K562 (cell line): ENCODE measurements around the gene BBC3. TPM values are rescaled to one million over a fixed set of nuclear protein-coding genes. Genes with fewer than 3 reads are reported as not detected.

Experiments used
- CCAR2 ChIP-seq: fragments of 200-400 bp; formaldehyde crosslinking; IDR thresholded peaks from 2 replicates; pipeline ENCODE4 v1.6.1; 2017; ENCODE audit warnings: mild to moderate bottlenecking, low read depth, low read length
- HIVEP1 ChIP-seq: fragments of 250-450 bp; sonication (Bioruptor Pico); IDR thresholded peaks from 2 replicates; pipeline ENCODE4 v1.4.0; 2020; ENCODE audit warnings: mild to moderate bottlenecking
- HLTF ChIP-seq: fragments of 450-650 bp; IDR thresholded peaks from 2 replicates; pipeline ENCODE4 v1.6.1; 2016
- LCOR ChIP-seq: sonication (generic); formaldehyde crosslinking; IDR thresholded peaks from 2 replicates; pipeline ENCODE4 v1.8.0; 2022; ENCODE audit warnings: mild to moderate bottlenecking, missing genetic modification reagents
- NCOA6 ChIP-seq: fragments of 450-650 bp; IDR thresholded peaks from 2 replicates; pipeline ENCODE4 v1.6.1; 2017; ENCODE audit warnings: mild to moderate bottlenecking
- NFIX ChIP-seq: fragments of 250-450 bp; sonication (Bioruptor Pico); IDR thresholded peaks from 2 replicates; pipeline ENCODE4 v1.4.0; 2020; ENCODE audit warnings: low read depth, mild to moderate bottlenecking, moderate library complexity
- PHF20 ChIP-seq: fragments of 450-650 bp; IDR thresholded peaks from 2 replicates; pipeline ENCODE4 v1.6.1; 2018; ENCODE audit not compliant: partially characterized antibody
- POLR2AphosphoS5 ChIP-seq: IDR thresholded peaks from 2 replicates; pipeline ENCODE4 v1.6.1; 2011; ENCODE audit warnings: mild to moderate bottlenecking, low read depth, low read length, moderate library complexity; ENCODE audit not compliant: control insufficient read depth, insufficient read depth
- SMAD3 ChIP-seq: fragments of 450-650 bp; formaldehyde crosslinking; conservative IDR thresholded peaks from 2 replicates; pipeline ENCODE4 v1.4.0; 2020; ENCODE audit warnings: mild to moderate bottlenecking
- SOX6 ChIP-seq: fragments of 450-650 bp; IDR thresholded peaks from 2 replicates; pipeline ENCODE4 v1.6.1; 2014; ENCODE audit warnings: mild to moderate bottlenecking
- XRCC5 ChIP-seq: fragments of 200-400 bp; formaldehyde crosslinking; IDR thresholded peaks from 2 replicates; pipeline ENCODE4 v1.6.1; 2017; ENCODE audit warnings: low read depth, mild to moderate bottlenecking, low read length
- ZNF695 ChIP-seq: fragments of 450-650 bp; formaldehyde crosslinking; IDR thresholded peaks from 2 replicates; pipeline ENCODE4 v1.4.0; 2020; ENCODE audit warnings: mild to moderate bottlenecking, moderate library complexity
- ZNF76 ChIP-seq: fragments of 250-450 bp; sonication (Bioruptor Pico); IDR thresholded peaks from 2 replicates; pipeline ENCODE4 v1.4.0; 2020; ENCODE audit warnings: mild to moderate bottlenecking, moderate library complexity, borderline replicate concordance
- polyA plus RNA-seq, 8 experiments: library from polyadenylated mRNA; depleted of rRNA in 4 of 8; stranded (reverse) in 5 of 8; unstranded in 3 of 8; fragments of >200 nt; fragmentation: Nextera tagmentation in 2 of 8; fragmentation: Illumina TruSeq in 1 of 8; extraction: Ambion mirVana in 2 of 8; extraction: Trizol in 1 of 8; gene quantifications; 2 replicates each; pipeline versions ENCODE4 v1.2.1 to v1.2.3, GENCODE V29; 2011 to 2014; ENCODE audit warnings: inconsistent platforms in 1 of 8, missing spikeins in 1 of 8
- total RNA-seq, 7 experiments: library from RNA; depleted of rRNA in 6 of 7; stranded (reverse); fragments of >200 nt in 6 of 7; fragmentation: Illumina TruSeq in 2 of 7; extraction: Trizol in 2 of 7; gene quantifications; 2 replicates each; pipeline versions ENCODE4 v1.2.1 to v1.2.3, GENCODE V29; 2011 to 2021; ENCODE audit warnings: low replicate concordance in 1 of 7
- TF ChIP-seq, protein P1 (sequence below): fragments of 450-650 bp; IDR thresholded peaks from 2 replicates; pipeline ENCODE4 v1.6.1; 2017; ENCODE audit warnings: antibody characterized with exemption
- TF ChIP-seq, protein P2 (sequence below): fragments of 450-650 bp; formaldehyde crosslinking; IDR thresholded peaks from 2 replicates; pipeline ENCODE4 v1.4.0; 2022; ENCODE audit warnings: missing genetic modification characterization
- TF ChIP-seq, protein P3 (sequence below): fragments of 450-650 bp; IDR thresholded peaks from 2 replicates; pipeline ENCODE4 v1.6.1; 2016; ENCODE audit warnings: borderline replicate concordance
- TF ChIP-seq, protein P4 (sequence below): fragments of 250-450 bp; sonication (Bioruptor Pico); IDR thresholded peaks from 2 replicates; pipeline ENCODE4 v1.5.1; 2021; ENCODE audit warnings: mild to moderate bottlenecking
- TF ChIP-seq, protein P5 (sequence below): fragments of 250-450 bp; sonication (Bioruptor Pico); IDR thresholded peaks from 2 replicates; pipeline ENCODE4 v1.5.0; 2020; ENCODE audit warnings: mild to moderate bottlenecking, borderline replicate concordance
- TF ChIP-seq, protein P6 (sequence below): fragments of 250-450 bp; sonication (Bioruptor Pico); IDR thresholded peaks from 2 replicates; pipeline ENCODE4 v1.4.0; 2020

The BBC3 gene
- total and polyA plus RNA-seq, 9 of the 15 experiments (the other 6 are each of a cell fraction or from before 2014, with no cell fraction given): 0.15 to 30.7 (median 4.8) TPM

DNA sequence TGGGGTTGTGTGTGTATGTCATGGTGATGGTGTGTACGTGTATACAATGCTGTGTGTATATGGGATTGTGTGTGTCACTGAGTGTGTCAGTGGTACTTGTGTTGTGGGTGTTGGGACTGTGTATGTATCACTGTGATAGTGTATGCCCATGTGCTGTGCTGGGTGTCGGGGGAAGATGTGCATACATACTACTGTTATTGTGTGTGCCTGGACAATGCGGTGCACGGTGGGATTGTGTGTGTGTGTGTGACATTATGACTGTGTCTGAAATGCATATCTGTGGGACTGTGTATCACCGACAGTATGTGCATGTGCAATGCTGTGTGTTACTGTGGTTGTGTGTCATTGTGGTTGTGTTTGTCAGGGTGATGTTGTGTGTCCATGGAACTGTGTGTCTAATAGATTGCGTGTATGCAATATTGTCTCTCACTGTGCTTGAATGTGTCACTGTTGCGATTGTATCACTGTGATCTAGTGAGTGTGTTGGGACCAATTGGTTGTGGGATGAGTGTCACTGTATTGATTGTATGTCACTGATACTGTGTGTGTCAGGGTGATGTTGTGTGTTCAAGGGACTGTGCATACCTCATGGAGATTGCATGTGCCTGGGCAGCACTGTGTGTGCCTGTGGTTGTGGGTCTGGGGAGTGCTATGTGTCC is 11.0 kb upstream of the BBC3 start (continued):
- TF ChIP-seq, protein P1, sequence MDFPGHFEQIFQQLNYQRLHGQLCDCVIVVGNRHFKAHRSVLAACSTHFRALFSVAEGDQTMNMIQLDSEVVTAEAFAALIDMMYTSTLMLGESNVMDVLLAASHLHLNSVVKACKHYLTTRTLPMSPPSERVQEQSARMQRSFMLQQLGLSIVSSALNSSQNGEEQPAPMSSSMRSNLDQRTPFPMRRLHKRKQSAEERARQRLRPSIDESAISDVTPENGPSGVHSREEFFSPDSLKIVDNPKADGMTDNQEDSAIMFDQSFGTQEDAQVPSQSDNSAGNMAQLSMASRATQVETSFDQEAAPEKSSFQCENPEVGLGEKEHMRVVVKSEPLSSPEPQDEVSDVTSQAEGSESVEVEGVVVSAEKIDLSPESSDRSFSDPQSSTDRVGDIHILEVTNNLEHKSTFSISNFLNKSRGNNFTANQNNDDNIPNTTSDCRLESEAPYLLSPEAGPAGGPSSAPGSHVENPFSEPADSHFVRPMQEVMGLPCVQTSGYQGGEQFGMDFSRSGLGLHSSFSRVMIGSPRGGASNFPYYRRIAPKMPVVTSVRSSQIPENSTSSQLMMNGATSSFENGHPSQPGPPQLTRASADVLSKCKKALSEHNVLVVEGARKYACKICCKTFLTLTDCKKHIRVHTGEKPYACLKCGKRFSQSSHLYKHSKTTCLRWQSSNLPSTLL: no peak
- TF ChIP-seq PHF20 (peak; percentile 50), LCOR (CRISPR knock-in tag) (no peak), HIVEP1 (no peak), XRCC5 (no peak), CCAR2 (no peak), ZNF76 (CRISPR knock-in tag) (no peak), ZNF695 (CRISPR knock-in tag) (no peak), NFIX (CRISPR knock-in tag) (no peak), POLR2AphosphoS5 (no peak), NCOA6 (no peak), SOX6 (no peak), SMAD3 (CRISPR knock-in tag) (no peak), HLTF (no peak)
- TF ChIP-seq, protein P2, sequence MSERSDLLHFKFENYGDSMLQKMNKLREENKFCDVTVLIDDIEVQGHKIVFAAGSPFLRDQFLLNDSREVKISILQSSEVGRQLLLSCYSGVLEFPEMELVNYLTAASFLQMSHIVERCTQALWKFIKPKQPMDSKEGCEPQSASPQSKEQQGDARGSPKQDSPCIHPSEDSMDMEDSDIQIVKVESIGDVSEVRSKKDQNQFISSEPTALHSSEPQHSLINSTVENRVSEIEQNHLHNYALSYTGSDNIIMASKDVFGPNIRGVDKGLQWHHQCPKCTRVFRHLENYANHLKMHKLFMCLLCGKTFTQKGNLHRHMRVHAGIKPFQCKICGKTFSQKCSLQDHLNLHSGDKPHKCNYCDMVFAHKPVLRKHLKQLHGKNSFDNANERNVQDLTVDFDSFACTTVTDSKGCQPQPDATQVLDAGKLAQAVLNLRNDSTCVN (CRISPR knock-in tag): peak; percentile 79; the same call in 1 of the 2 replicates
- TF ChIP-seq, protein P3, sequence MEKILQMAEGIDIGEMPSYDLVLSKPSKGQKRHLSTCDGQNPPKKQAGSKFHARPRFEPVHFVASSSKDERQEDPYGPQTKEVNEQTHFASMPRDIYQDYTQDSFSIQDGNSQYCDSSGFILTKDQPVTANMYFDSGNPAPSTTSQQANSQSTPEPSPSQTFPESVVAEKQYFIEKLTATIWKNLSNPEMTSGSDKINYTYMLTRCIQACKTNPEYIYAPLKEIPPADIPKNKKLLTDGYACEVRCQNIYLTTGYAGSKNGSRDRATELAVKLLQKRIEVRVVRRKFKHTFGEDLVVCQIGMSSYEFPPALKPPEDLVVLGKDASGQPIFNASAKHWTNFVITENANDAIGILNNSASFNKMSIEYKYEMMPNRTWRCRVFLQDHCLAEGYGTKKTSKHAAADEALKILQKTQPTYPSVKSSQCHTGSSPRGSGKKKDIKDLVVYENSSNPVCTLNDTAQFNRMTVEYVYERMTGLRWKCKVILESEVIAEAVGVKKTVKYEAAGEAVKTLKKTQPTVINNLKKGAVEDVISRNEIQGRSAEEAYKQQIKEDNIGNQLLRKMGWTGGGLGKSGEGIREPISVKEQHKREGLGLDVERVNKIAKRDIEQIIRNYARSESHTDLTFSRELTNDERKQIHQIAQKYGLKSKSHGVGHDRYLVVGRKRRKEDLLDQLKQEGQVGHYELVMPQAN: peak; percentile 34; the same call in 1 of the 2 replicates
- TF ChIP-seq, protein P4, sequence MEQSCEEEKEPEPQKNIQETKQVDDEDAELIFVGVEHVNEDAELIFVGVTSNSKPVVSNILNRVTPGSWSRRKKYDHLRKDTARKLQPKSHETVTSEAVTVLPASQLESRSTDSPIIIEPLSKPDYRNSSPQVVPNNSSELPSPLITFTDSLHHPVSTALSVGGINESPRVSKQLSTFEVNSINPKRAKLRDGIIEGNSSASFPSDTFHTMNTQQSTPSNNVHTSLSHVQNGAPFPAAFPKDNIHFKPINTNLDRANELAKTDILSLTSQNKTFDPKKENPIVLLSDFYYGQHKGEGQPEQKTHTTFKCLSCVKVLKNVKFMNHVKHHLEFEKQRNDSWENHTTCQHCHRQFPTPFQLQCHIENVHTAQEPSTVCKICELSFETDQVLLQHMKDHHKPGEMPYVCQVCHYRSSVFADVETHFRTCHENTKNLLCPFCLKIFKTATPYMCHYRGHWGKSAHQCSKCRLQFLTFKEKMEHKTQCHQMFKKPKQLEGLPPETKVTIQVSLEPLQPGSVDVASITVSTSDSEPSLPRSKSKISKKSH: no peak
- TF ChIP-seq, protein P5, sequence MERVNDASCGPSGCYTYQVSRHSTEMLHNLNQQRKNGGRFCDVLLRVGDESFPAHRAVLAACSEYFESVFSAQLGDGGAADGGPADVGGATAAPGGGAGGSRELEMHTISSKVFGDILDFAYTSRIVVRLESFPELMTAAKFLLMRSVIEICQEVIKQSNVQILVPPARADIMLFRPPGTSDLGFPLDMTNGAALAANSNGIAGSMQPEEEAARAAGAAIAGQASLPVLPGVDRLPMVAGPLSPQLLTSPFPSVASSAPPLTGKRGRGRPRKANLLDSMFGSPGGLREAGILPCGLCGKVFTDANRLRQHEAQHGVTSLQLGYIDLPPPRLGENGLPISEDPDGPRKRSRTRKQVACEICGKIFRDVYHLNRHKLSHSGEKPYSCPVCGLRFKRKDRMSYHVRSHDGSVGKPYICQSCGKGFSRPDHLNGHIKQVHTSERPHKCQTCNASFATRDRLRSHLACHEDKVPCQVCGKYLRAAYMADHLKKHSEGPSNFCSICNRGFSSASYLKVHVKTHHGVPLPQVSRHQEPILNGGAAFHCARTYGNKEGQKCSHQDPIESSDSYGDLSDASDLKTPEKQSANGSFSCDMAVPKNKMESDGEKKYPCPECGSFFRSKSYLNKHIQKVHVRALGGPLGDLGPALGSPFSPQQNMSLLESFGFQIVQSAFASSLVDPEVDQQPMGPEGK: no peak
- TF ChIP-seq, protein P6, sequence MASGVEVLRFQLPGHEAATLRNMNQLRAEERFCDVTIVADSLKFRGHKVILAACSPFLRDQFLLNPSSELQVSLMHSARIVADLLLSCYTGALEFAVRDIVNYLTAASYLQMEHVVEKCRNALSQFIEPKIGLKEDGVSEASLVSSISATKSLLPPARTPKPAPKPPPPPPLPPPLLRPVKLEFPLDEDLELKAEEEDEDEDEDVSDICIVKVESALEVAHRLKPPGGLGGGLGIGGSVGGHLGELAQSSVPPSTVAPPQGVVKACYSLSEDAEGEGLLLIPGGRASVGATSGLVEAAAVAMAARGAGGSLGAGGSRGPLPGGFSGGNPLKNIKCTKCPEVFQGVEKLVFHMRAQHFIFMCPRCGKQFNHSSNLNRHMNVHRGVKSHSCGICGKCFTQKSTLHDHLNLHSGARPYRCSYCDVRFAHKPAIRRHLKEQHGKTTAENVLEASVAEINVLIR (CRISPR knock-in tag): no peak
